Stimulated activated CD8-positive, alpha-beta memory T cell treated with anti-CD3 and anti-CD28 coated beads, Interleukin-15, amount 100 ng/mL, for 48 hours (primary cell): ENCODE results near the gene TP73.

Experiments
- DNase-seq, 2 donors: peaks; one replicate each; pipeline ENCODE4 v3.0.0-alpha.2; 2020; ENCODE audit warnings: low read depth in 2 of 2

TP73 gene

GRCh38 chr1:3707298-3707938, 55.1 kb downstream of the TP73 start:
- no peak for DNase-seq

DNA sequence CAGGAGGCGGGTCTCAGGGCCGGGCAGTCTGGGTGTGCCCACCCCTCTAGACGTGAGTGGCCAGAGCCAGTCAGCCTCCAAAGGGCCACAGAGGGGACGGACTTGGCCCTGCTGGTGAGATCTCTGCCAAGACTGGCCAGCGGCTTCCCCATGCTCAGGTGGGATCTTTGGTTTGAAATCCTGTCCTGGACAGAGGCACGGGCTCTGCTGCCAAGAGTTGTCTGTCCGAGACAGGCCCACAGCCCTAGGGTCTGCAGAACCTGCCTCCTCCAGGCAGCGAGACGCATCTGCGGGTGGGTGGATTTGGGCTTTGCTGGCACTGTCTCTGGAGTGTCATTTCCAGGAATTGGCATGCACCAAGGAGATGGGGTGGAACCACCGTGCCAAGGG, 55.6 kb downstream of the TP73 start:
- no peak for DNase-seq

DNA sequence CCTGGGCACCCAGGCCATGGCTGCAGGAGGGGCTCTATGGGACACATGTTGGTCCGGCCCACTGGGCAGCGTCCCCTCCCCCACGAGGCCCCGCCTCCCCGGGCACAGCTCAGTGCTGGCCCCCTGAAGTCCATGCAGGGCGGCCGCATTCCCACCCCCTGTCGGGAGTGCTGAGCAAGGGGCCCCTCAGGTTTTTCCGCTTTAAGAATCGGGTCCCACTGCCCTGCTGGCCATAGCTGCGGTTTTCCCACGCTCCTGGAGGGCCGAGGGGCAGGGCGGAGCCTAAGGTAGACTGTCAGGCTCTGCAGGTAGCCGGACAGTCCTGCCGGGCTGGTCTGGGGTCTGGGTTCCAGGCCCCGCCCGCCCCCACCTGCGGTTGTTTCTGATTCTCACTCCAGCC, 56.5 kb downstream of the TP73 start:
- DNase-seq = no peak

GRCh38 chr1:3710251-3710650, 57.9 kb downstream of the TP73 start:
- no peak for DNase-seq

DNA sequence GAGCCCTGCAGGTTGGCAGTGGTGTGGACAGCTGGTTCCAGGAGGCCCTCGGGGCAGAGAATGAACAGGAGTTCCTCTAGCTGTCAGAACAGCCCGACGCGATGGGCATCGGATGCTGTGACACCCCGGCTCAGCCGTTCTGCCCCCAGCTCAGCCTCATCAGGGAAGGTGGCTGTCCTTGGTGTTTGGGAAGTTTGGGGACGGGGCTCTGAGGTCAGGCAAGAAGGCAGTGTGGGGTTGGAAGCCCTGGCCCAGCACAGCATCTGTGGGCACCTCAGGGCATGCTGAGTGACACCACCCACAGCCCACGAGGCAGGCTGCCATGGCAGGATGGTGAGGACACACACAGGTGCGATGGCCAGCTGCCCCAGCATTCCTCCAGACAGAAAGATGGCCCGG, 59.1 kb downstream of the TP73 start:
- no peak for DNase-seq

DNA sequence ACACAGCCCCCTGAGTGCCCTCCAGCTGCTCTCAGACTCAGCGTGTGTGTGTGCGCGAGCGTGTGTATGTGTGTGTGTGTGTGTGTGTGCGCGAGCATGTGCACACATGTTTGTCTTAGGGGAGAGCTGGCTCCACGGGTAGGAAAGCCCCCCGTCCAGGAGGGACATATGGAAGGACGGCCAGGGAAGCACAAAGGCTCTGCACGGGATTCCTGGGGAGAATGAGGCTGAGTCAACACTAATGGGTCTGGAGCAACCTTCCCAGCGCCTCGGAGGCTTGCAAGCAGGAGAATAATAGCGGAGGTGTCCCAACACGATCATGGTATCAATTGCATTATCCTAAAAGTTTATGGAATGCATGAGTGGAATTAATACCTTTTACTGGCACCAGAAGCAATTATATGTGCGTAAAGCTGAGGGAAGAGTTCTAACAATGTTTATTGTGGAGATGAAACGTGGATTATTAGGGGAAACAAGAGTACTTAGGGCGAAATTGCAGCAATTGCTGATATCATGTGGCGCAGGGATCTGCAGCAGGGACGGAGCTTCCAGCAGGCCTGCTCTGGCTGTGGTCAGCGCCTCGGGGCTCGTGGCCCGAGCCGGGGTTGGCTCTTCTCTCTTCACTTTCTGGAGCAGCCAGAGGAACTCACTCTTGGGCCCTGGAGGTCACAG, 59.6 kb downstream of the TP73 start:
- no peak for DNase-seq

GRCh38 chr1:3712573-3713535, 60.5 kb downstream of the TP73 start:
- DNase-seq = no peak

DNA sequence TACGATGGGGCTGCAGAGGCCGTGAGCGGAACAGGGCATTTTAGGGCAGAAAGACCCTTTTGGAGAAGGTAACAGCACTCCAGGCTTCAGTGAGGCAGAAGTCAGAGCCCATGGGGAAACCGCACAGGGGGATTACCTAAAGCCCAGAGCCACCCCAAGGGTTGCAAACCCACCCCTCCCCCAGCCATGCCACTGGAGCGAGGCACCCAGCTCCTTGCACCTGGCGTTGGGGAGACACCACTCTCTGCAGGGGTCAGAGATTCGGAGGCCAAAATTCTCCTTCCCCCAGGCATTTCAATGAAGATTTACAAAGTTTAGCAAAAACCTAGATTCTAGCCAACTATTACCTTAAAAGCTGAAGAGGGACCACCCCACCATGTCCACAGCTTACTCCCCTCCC, 61.5 kb downstream of the TP73 start:
- DNase-seq = no peak

DNA sequence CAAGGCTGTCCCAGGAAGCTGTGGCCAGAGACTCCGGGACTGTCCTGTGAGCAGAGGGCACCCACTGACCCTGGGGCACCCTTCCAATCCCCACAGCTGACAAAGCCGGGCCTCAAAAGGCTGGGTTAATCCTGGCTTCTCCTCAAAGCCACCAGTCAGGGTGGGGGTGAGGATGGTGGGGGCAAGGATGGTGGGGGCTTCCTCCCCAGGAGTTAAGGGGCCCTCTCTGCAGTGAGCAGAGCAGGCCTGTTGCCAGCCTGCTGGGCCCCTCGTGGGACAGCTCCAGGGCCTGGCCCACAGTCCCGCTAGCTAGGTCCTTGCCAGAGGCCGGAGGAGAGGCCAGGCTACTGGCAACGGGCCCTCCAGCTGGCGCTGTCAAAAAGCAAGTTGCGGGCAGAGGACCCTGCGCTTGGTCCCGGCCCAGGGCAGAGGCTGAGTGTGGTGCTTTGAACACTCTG, 62.0 kb downstream of the TP73 start:
- no peak for DNase-seq

- no peak for DNase-seq
Measured at GRCh38 chr1:3714814-3715213, 62.5 kb downstream of the TP73 start.

DNA sequence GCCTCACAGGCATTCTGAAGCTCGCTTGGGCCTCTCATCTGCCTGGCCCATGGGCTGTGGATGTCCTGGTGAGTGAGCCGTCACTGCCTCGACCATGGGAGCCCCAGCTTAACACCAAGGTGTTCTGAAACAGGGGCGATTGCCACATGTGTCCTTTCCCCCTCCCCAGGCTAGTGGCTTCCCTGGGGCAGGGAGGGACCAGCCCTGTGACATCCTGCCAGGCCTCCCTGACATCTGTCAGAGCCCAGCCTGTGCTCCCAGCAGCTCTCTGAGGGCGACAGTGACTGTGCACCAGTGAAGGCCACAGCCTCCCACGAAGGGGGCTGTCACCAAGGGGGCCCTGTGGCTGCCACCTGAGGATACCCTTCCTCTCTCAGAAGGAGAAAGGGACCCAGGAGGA, 64.0 kb downstream of the TP73 start:
- no peak for DNase-seq

GRCh38 chr1:3717041-3717714, 64.9 kb downstream of the TP73 start:
- no peak for DNase-seq

DNA sequence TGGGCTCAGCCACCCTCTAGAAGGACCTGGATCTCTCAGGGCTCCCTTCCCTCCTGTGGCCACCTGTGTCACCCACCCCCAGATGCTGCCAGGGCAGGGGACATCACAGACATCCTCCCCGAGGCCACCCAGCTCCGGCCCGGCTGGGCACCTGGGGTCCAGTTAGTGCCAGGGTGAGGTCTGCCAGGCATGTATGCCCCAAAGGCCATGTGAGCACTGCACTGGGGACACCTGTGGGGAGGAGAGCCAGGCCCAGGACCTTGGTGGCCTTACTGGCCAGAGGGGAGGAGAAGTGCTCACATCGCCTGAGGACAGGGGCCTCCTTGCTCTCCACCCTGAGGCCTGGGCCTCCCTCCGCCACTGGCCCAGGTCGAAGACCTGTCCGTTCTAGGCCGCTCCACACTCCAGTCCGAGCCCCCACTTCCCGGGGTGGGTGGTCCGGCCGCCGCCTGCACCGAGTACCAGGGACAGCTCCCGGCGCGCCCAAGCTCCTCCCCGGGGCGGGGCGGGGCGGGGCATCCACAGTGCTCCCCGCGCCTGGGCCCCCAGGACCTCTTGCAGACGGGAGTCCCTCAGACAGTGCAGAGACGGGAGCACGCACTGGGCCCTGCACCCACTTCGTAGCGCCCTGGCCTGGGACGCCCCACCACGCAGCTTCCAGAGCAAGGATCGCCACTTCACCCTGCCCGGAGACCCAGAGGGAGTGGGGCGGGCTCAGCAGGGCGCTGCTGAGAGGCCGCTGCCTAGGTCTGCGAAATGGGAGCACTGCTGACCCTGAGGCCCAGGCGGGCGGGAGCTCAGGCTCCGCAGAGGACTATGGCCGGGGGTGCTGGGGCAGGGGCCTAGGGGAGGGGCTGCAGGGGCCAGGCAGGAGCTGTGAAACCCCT, 65.6 kb downstream of the TP73 start:
- no peak for DNase-seq

DNA sequence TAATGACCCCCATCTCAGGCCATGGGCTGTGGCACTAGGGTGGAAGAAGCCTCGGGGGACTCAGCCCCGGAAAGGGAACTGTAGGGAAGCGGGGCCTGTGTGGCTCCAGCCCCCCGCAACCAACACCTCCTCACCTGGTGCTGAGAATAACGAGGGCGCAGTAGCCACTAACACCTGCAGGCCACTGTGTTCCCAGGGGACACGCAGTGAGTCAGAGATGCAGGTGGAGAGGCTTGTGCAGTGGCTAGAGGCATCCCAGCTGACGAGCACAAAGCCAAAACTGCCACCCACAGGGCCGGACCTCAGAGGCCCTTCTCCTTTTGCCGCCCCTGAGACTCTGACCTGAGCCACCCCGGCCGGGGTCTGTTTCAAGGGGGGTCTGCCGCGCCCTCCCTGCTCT, 66.4 kb downstream of the TP73 start:
- no peak for DNase-seq

DNA sequence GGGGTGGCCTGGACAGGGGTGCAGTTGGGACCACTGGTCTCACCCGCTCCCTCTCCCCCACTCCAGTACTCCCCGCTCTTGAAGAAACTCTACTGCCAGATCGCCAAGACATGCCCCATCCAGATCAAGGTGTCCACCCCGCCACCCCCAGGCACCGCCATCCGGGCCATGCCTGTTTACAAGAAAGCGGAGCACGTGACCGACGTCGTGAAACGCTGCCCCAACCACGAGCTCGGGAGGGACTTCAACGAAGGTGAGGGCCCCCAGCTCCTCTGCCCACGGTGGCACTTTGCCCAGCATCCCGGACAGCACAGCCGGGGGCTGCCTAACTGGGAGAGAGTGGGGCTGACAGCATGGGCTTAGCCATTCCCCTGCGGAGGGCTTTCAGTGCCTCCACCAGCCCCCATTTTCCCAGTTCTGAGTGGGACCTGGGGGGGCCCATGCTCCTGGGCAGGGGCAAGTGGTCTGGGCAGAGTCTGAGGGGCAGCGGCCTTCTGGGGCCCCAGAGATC, 69.7 kb downstream of the TP73 start:
- no peak for DNase-seq

DNA sequence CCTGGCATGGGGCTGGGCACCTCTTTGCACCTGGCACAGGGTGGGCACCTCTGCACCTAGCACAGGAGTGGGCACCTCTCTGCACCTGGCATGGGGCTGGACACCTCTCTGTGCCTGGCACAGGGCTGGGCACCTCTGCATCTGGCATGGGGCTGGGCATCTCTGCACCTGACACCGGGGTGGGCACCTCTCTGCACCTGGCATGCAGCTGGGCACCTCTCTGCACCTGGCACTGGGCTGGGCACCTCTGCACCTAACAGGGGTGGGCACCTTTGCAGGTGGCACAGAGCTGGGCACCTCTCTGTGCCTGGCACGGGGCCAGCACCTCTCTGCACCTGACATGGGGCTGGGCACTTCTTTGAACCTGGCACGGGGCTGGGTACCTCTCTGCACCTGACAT, 70.5 kb downstream of the TP73 start:
- no peak for DNase-seq

DNA sequence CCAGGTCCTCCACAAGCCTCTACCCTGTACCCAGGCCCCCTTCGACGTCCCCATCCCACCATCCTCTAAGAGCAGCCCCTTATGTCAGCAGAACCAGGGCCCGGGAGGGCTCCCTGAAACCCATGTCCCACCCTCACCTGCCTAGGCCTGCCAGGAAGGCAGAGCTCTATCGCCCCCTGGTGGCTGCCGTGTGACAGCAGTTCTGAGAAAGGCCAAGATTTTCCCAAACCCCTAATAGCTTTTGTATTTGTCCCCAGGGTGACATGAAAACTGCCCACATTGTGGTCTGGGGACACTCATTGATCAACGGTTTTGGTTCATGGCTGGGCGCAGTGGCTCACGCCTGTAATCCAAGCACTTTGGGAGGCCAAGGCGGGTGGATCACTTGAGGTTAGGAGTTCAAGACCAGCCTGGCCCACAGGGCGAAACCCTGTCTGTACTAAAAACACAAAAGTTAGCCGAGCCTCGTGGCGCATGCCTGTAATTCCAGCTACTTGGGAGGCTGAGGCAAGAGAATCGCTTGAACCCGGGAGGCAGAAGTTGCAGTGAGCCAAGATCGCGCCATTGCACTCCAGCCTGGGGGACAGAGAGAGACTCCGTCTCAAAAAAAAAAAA, 72.2 kb downstream of the TP73 start:
- DNase-seq = peak; percentile 50 to 55

DNA sequence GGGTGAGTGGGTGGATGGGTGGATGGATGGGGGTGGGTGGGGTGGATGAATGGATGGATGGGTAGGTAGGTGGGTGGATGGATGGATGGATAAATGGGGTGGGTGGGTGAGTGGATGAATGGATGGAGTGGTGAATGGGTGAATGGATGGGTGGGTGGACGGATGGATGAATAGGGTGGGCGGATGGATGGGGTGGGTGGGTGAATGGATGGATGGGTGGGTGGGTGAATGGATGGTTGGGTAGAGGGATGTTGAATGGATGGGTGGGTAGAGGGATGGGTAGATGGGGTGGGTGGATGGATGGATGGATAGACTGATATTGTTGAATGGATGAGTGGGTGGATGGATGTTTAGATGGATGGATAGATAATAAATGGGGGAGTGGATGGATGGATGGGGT, 73.0 kb downstream of the TP73 start:
- no peak for DNase-seq

DNA sequence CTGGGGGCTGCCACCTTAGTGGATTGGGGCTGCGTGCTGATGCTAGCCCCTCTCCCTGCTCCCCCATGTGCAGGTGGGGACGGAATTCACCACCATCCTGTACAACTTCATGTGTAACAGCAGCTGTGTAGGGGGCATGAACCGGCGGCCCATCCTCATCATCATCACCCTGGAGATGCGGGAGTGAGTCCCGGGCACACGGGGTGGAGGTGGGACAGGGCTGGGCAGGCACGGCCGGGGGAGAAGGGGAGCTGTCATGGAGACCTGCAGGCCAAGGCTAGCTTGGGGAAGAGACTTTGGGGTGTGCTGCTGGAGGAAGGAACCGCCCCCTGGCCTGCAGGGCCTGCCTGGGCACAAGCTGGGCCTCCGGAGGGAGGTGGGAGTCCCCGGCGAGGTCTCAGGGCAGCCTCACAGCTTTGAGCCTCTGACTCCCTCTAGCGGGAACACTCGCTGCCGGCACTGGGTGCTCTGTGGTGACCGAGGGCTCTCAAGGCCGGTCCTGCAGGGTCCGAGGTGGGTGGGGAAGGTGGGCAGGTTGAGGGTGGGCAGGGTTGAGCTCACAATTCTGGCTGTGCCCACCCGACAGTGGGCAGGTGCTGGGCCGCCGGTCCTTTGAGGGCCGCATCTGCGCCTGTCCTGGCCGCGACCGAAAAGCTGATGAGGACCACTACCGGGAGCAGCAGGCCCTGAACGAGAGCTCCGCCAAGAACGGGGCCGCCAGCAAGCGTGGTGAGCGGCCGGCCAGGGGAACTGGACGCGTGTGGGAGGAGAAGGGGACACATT, 74.9 kb downstream of the TP73 start:
- DNase-seq = peak; percentile 12 to 14
